Astrocyte (in vitro differentiated cells and primary cell): ENCODE results near the gene KIAA1671.

Experiments
- EZH2 ChIP-seq: IDR thresholded peaks from 2 replicates; pipeline ENCODE4 v1.6.1; 2012; ENCODE audit warnings: mild to moderate bottlenecking, low read length, inconsistent platforms; ENCODE audit not compliant: insufficient read depth
- TF ChIP-seq, protein P1 (sequence below): IDR thresholded peaks from 2 replicates; pipeline ENCODE4 v1.5.1; 2011; ENCODE audit warnings: low read depth, mild to moderate bottlenecking, inconsistent platforms, low read length, moderate library complexity; ENCODE audit not compliant: insufficient read depth

DNA sequence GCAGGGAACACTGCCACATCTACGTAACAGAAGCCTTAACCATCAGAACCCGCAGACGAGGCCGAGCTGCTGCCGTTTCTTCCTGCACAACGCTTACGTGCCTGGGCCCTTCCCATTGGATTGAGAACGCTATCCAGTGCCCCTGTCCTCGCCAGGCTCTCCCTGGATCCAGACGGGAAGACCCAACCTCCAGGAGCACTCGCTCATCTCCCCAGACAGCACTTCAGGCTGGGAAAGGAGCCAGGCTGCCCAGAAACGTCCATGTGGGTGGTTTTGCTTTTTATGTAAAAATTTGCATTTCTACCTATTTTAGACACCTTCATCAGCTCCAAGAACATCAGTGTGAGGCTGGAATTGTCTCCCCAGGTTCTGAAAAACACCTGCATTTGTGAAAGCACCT is 239.9 kb downstream of the KIAA1671 start:
- TF ChIP-seq EZH2, result no peak
- TF ChIP-seq, protein P1, sequence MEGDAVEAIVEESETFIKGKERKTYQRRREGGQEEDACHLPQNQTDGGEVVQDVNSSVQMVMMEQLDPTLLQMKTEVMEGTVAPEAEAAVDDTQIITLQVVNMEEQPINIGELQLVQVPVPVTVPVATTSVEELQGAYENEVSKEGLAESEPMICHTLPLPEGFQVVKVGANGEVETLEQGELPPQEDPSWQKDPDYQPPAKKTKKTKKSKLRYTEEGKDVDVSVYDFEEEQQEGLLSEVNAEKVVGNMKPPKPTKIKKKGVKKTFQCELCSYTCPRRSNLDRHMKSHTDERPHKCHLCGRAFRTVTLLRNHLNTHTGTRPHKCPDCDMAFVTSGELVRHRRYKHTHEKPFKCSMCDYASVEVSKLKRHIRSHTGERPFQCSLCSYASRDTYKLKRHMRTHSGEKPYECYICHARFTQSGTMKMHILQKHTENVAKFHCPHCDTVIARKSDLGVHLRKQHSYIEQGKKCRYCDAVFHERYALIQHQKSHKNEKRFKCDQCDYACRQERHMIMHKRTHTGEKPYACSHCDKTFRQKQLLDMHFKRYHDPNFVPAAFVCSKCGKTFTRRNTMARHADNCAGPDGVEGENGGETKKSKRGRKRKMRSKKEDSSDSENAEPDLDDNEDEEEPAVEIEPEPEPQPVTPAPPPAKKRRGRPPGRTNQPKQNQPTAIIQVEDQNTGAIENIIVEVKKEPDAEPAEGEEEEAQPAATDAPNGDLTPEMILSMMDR, result no peak
